Left lobe of liver (tissue), 2 donors: ENCODE data around the gene UGT1A7. TPM values are rescaled to one million over a fixed set of nuclear protein-coding genes. Genes with fewer than 3 reads are reported as not detected.

Experiments used
- ATAC-seq: fragments of 200-7000 bp; cut with Tn5 transposase; one replicate; pipeline ENCODE4 v1.9.1; 2020; ENCODE audit warnings: mild to moderate bottlenecking, moderate library complexity
- DNase-seq: peaks from one replicate; pipeline ENCODE4 v3.0.0-alpha.2; 2020; ENCODE audit warnings: low spot score
- total RNA-seq: library from RNA; stranded (reverse); gene quantifications from one replicate; pipeline ENCODE4 v1.2.1, GENCODE V29; 2021
- donor health status: DM: no; HTN: no; CAD: no; lungs with moderate emphysema.
- donor health status: DM: no; HTN: yes; CAD: no.

The UGT1A7 gene
- total RNA-seq, 1 donor from 2014 or later = 4.1 TPM

DNA sequence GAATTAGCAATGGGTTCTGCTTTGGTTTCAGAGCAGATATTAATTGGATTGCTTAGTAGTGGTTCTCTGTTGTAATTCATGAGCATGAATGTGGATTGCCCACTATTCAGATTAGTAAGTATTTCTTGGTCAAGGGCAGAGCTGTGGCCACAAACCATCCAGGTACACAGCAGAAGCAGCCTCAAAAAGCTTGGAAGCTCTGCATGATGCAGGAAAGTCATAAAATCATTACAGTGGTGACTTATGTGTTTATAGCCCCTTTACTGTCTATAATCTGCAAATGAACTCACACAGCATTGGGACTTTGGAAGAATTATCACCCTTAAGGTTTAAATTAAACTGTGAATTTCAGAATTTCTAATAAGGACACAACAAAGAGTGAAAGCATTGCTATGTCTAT, 76.4 kb downstream of the UGT1A7 start:
- DNase-seq (no peak), ATAC-seq (no peak)

DNA sequence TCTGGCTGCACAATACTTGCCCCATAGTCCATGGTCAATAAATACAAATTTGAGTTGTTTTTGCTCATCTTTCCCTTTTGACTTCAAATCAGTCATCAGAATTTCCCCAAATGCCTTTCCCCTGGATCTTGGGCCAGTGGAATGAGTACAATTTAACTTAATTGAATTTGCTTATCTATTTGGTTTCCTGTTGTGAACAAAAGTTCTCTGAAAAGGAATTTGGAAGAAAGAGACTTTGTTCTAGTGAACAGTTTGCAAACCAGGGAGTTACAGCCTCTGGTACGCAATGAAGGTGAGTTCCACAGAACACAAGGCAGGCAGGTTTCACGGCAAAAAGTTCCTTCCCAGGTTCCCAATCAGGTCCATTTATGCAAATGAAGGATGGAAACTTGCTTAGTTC, 77.1 kb downstream of the UGT1A7 start:
- no peak for ATAC-seq
- DNase-seq = no peak

DNA sequence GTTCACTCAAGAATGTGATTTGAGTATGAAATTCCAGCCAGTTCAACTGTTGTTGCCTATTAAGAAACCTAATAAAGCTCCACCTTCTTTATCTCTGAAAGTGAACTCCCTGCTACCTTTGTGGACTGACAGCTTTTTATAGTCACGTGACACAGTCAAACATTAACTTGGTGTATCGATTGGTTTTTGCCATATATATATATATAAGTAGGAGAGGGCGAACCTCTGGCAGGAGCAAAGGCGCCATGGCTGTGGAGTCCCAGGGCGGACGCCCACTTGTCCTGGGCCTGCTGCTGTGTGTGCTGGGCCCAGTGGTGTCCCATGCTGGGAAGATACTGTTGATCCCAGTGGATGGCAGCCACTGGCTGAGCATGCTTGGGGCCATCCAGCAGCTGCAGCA, 78.3 kb downstream of the UGT1A7 start, which contains the start of gene UGT1A1:
UGT1A1 (plus strand) TSS at position 228 of the 400 bp plus-strand sequence; CDS start at position 246, 18 bp downstream.
- DNase-seq (no peak), ATAC-seq (peak; percentile 26)

DNA sequence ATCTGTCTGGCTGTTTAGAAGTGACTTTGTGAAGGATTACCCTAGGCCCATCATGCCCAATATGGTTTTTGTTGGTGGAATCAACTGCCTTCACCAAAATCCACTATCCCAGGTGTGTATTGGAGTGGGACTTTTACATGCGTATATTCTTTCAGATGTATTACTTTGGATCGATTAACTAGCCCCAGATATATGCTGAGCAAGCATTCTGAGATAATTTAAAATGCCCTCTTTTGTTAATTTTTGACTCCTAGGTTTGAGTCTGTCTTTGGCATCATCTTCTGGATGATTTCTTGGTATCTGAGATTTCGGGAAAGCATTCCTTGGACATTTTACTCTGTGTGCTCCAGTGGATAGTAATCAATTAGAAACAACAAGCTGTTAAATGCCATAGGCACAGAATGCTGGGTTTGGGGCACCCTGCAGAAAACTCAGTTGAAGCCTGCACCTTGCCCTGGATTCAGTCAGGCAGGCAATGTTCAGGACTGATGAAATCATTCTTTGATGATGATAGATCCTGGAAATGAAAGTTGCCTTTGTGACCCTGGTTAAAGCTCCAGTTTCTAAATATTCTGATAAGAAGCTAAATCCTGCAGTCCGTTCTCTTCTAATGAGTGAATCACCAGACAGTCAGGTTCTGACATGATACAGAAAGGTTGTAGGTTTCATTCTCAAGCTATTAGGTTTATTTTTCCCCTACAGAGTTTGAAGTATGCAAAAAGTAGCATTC, 79.5 kb downstream of the UGT1A7 start:
- DNase-seq (no peak), ATAC-seq (peak; percentile 41)

- ATAC-seq = peak; percentile 65
- DNase-seq = peak; percentile 87
These were observed 82.6 kb downstream of the UGT1A7 start for GRCh38 chr2:233764264-233764663.

- peak; percentile 60 for DNase-seq
- peak; percentile 2 for ATAC-seq
These were observed 83.1 kb downstream of the UGT1A7 start for GRCh38 chr2:233764761-233765160.

GRCh38 chr2:233766416-233766815, 84.7 kb downstream of the UGT1A7 start:
- DNase-seq (no peak), ATAC-seq (no peak)

GRCh38 chr2:233768076-233768475, 86.4 kb downstream of the UGT1A7 start:
- DNase-seq = no peak
- ATAC-seq = no peak

GRCh38 chr2:233769260-233769659, 87.6 kb downstream of the UGT1A7 start:
- ATAC-seq (no peak), DNase-seq (no peak)

DNA sequence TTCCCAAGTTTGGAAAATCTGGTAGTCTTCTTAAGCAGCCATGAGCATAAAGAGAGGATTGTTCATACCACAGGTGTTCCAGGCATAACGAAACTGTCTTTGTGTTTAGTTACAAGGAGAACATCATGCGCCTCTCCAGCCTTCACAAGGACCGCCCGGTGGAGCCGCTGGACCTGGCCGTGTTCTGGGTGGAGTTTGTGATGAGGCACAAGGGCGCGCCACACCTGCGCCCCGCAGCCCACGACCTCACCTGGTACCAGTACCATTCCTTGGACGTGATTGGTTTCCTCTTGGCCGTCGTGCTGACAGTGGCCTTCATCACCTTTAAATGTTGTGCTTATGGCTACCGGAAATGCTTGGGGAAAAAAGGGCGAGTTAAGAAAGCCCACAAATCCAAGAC, 90.5 kb downstream of the UGT1A7 start:
- ATAC-seq = no peak
- no peak for DNase-seq

GRCh38 chr2:233772583-233772982, 90.9 kb downstream of the UGT1A7 start:
- ATAC-seq (no peak), DNase-seq (no peak)

DNA sequence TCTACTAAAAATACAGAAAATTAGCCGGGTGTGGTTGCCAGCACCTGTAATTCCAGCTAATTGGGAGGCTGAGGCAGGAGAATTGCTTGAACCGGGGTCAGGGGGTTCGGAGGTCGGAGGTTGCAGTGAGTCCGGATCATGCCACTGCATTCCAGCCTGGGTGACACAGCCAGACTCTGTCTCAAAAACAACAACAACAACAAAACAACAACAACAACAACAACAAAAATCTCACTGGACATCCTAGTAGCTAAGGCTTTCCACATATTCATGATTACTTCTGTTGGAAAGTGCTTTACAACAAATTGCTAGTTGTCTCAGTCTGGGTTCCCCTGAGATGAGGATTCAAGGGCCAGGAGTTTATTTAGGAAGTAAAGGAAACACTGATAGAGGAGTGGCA, 92.2 kb downstream of the UGT1A7 start:
- ATAC-seq (no peak), DNase-seq (no peak)

DNA sequence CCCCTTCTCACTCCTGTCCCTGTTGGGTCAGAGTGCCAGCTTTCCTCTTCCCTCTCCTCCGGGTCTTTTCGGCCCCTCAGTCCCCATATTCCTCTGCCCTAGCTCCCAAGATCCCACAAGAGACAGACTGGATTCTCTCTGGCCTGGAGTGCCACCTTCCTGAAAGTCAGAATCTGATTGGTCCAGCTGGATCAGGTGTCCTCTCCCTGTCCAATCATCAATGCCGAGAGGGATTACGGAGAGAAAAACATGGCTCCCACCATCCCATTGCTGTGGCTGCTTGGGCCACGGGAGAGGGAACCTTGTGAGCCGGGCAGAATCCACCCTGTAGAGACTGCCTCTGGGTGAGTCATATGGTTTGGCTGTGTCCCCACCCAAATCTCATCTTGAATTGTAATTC, 93.7 kb downstream of the UGT1A7 start:
- DNase-seq (no peak), ATAC-seq (peak; percentile 33)

DNA sequence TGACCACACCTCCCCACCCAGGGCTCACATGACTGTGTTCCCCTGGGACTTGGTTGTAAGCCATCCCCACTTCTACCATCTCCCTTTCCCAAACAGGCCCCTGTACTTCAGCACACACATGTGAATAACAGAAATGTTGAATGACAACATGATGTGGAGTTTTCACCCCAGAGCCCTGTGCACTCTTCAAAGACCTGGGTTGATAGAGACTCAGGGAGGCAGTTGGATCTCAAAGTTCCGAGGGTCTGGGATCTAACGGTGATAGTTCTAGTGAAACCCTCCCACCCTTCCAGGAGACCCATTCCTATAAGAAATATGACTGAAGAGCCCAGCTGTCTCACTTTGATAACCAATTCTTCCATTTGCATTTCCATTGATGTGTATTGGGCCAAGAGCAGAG, 96.3 kb downstream of the UGT1A7 start, which contains the start of gene MROH2A:
MROH2A (plus strand) TSS at position 301 of the 400 bp plus-strand sequence. CDS start 1,029 bp downstream, outside the sequence.
- ATAC-seq = peak; percentile 6

DNA sequence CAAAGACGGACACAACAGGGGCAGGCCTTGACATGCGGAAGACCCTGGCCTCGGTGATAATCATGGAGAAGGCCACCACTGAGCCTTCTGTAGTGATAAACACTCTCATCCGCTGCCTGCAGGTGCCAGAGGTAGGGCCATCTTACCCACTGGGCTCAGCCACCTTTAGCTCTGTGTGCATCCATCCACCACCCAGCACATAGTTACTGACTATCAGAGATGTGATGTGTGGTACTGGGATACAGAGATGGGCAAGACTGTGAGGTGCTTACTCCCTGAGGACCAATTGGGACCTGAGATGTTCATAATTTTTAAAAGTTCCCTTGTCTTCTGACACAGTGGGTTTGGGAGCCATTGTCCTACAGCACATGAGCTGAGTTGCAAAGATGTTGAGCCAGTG, 98.0 kb downstream of the UGT1A7 start:
- ATAC-seq = no peak
- DNase-seq = no peak

More for the DNA sequence above, 96.3 kb downstream of the UGT1A7 start, which contains the start of gene MROH2A:
- DNase-seq = no peak

GRCh38 chr2:233780771-233781170, 99.1 kb downstream of the UGT1A7 start:
- DNase-seq (no peak), ATAC-seq (no peak)

DNA sequence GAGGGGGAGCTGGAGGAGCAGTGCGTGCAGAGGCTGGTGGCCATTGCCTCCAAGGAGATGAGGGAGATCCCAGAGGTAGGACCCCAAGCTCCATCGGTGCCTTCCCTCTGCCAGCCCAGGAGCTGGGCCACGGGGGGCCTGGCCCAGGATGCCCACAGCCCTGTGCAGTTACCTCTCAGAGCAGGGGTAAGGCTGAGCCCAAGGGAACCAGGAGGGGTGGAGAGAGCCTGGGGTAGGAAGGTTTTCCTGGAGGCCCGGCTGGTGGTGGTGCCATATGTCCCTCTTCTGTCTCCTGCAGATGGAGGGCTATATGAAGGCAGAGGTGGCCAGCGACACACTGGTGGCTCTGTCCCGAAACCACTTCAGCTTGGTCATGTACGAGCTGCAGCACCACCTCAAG, 107.9 kb downstream of the UGT1A7 start:
- DNase-seq = no peak
- ATAC-seq = peak; percentile 11

DNA sequence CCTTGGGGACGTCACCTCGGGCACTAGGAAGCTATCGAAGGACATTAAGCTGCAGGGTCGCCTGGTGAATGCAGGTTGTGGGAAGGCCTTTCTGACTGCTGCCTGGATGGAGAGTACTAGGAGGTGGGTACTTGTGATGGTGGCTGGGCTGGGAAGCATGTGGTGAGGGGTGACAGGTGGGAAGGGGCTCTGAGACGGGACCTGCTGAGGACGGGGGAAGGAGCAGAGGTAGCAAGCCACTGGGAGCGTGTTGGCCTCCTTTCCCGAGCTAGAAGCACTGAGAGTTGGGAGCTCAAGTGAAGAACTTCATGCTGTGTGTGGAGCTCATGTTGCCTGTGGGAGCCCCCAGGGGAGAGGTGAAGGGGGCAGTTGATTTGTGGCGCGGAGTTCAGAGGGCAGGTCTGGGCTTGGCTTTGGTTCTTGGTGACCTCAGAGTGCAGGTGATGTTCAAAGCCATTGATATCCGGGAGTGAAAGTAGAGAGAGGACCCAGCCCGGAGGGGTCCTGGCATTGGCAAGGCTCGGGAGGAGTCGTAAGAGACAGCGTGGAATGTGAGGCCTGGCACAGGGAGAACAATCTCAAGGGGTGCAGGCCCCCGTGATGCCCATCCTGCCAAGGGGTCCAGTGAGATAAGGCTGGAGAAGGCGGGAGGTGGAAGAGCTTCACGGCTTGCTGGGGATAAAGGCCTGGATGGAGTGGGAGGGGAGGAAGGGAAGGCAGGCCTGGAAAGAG, 109.6 kb downstream of the UGT1A7 start:
- no peak for DNase-seq
- ATAC-seq = no peak

DNA sequence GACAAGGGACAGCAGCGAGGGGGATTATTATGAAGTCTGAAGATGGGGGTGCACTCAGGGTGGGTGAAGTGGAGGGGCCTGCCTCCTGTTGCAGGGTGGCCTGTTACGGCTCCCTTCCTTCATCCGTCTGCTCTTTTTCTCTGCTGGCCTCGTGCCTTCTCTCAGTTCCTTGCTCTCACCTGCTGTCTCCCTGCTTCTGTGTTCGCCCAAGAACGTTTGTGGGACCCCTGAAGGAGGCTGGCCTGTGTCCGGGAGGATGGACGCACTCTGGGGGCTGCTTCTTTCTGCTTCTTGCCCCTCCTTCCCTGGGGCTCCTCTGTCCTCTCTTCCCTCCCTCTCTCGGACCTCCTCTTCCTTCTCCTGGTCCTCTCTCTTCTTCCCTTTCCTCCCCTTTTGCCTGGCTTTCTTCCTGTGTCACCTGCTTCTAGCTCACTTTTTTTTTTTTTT, 110.2 kb downstream of the UGT1A7 start:
- DNase-seq (no peak), ATAC-seq (no peak)

GRCh38 chr2:233792720-233793119, 111.0 kb downstream of the UGT1A7 start:
- no peak for DNase-seq
- ATAC-seq = no peak

GRCh38 chr2:233793465-233794127, 111.9 kb downstream of the UGT1A7 start:
- DNase-seq (no peak), ATAC-seq (no peak)
